Epithelial cell of esophagus (primary cell): ENCODE measurements around the gene NRXN2.

ENCODE experiments used
- DNase-seq: peaks from one replicate; pipeline ENCODE4 v3.0.0; 2010; ENCODE audit warnings: low read depth
- H3K4me3 ChIP-seq: 2 replicates; pipeline ENCODE4 v1.5.1; 2011; ENCODE audit warnings: mild to moderate bottlenecking, low read length, control low read depth
- TF ChIP-seq, protein P1 (sequence below): IDR thresholded peaks from 2 replicates; pipeline ENCODE4 v1.5.1; 2011; ENCODE audit warnings: low read depth, mild to moderate bottlenecking, low read length, control low read depth, inconsistent platforms; ENCODE audit not compliant: insufficient read depth; ENCODE audit errors: missing control alignments

NRXN2 gene

GRCh38 chr11:64758330-64759079 is 35.5 kb upstream of the NRXN2 start:
- no peak for DNase-seq
- TF ChIP-seq, protein P1, sequence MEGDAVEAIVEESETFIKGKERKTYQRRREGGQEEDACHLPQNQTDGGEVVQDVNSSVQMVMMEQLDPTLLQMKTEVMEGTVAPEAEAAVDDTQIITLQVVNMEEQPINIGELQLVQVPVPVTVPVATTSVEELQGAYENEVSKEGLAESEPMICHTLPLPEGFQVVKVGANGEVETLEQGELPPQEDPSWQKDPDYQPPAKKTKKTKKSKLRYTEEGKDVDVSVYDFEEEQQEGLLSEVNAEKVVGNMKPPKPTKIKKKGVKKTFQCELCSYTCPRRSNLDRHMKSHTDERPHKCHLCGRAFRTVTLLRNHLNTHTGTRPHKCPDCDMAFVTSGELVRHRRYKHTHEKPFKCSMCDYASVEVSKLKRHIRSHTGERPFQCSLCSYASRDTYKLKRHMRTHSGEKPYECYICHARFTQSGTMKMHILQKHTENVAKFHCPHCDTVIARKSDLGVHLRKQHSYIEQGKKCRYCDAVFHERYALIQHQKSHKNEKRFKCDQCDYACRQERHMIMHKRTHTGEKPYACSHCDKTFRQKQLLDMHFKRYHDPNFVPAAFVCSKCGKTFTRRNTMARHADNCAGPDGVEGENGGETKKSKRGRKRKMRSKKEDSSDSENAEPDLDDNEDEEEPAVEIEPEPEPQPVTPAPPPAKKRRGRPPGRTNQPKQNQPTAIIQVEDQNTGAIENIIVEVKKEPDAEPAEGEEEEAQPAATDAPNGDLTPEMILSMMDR, result no peak
- no peak overlapping the region for H3K4me3 ChIP-seq

- no peak overlapping the region for H3K4me3 ChIP-seq
- TF ChIP-seq, protein P1, result no peak
- no peak for DNase-seq
Measured at GRCh38 chr11:64757549-64758329, 34.7 kb upstream of the NRXN2 start.

- TF ChIP-seq, protein P1, result no peak
- no peak overlapping the region for H3K4me3 ChIP-seq
- no peak for DNase-seq
Measured at GRCh38 chr11:64755681-64756361, 32.8 kb upstream of the NRXN2 start.

DNA sequence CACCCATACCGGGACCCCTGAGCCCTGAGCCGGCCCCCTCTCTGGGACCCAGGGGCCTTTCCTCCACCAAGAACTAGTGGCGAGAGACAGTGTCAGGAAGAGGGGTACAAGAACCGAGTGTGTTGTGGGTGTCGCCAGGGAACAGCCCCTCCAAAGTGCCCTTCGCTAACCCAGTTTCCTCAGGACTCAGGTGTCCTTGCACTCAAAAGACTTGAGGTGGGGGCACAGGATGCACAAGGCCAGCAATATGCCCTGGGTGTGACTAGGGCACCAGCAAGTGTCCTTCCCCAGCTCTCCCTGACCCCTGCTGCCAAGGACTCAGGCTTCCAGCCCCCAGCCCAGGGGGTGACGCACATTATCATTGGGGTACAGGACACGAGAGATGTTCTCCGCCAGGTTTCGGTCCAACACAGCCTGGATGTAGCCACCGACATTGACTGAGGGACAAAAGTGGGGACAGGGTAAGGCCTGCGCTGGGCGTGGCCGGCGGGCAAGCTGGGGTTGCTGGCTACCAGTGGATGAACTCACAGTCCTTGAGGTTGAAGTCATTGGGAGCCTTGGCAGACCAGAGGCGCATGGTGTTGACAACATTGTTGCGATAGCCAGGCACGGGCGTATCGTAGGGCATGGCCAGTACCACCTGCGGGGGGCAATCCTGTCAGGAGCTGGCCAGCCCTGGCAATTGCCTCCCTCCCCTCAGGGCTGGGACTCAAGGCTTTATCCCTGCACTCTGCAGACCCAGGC is 32.1 kb upstream of the NRXN2 start:
- no peak overlapping the region for H3K4me3 ChIP-seq
- DNase-seq, result no peak
- TF ChIP-seq, protein P1, result no peak

DNA sequence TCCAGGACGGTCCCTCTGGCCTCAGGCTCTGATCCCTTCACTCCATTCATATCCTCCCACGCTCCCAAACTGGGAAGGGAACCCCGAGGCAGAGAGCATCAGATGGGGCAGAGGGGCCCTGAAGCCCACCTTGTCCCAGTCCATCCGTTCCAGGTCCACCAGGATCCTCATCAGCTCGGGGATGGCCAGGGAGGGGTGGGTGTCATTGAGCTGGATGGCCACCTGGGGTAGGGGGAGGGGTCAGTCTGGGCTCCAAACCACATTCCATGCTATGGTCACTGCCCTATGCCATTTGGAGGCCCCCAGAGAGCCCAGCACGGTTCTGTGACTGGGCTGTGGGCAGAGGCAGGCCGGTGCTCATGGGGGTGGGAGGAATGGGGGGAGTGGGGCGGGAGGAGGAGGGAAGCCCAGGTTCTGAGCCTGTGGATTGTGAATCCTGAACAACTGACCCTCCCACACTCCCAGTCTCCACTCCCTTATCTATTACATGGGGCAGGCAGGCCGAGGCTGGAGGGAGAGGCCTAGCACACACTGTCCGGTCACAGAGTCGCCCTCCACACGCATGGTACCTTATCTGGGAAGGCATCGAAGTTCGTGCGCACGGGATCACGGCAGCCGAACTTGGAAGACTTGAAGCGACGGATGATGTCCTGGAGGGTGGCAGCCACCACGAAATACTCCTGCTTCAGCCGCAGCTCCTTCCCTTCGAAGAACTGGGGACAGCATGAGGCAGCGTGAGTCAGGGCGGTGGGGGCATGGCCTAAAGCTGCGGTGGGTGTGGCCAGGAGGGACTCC is 31.3 kb upstream of the NRXN2 start:
- no peak for DNase-seq
- TF ChIP-seq, protein P1, result no peak
- H3K4me3 ChIP-seq, result no peak overlapping the region
